ENCODE results near the gene PEX26.

PEX26 gene

GRCh38 chr22:18082467-18082866 lies 4.7 kb downstream of the PEX26 start:
- no peak for TF ChIP-seq CTCF (IDR thresholded peaks at IDR 0.05)

GRCh38 chr22:18083406-18083805 lies 5.6 kb downstream of the PEX26 start:
- TF ChIP-seq CTCF (IDR thresholded peaks at IDR 0.05): no peak

- no peak for TF ChIP-seq CTCF (IDR thresholded peaks at IDR 0.05)
Observed at GRCh38 chr22:18085188-18085587, 7.4 kb downstream of the PEX26 start.

- TF ChIP-seq CTCF (IDR thresholded peaks at IDR 0.05): no peak
Observed at GRCh38 chr22:18087350-18087855, 9.6 kb downstream of the PEX26 start.

GRCh38 chr22:18088825-18089568 lies 11.2 kb downstream of the PEX26 start:
- no peak for TF ChIP-seq CTCF (IDR thresholded peaks at IDR 0.05)

- no peak for TF ChIP-seq CTCF (IDR thresholded peaks at IDR 0.05)
Observed at GRCh38 chr22:18090286-18090685, 12.5 kb downstream of the PEX26 start.

- TF ChIP-seq CTCF (IDR thresholded peaks at IDR 0.05): no peak
Observed at GRCh38 chr22:18091478-18091877, 13.7 kb downstream of the PEX26 start.
